Endothelial cell of umbilical vein (primary cell): ENCODE results near the gene GLDN.

Source experiments
- GATA2 ChIP-seq: IDR thresholded peaks from 2 replicates; pipeline ENCODE4 v1.7.0; 2011; ENCODE audit warnings: low read depth, mild to moderate bottlenecking, moderate library complexity, mixed read lengths, low read length; ENCODE audit not compliant: insufficient read length, insufficient read depth
- JUN ChIP-seq: IDR thresholded peaks from 2 replicates; pipeline ENCODE4 v1.6.1; 2011; ENCODE audit warnings: borderline replicate concordance, low read depth; ENCODE audit not compliant: insufficient read length, insufficient read depth
- POLR2AphosphoS5 ChIP-seq: IDR thresholded peaks from 2 replicates; pipeline ENCODE4 v1.6.1; 2012; ENCODE audit warnings: low read depth, mild to moderate bottlenecking, control low read depth, low read length, moderate library complexity; ENCODE audit not compliant: insufficient read depth
- TF ChIP-seq, protein P1 (sequence below), 2 donors: IDR thresholded peaks; 1 replicate in 1 of 2; 2 replicates in 1 of 2; pipeline ENCODE4 v1.5.1; 2011; ENCODE audit warnings: low read length in 2 of 2, mild to moderate bottlenecking in 2 of 2, moderate library complexity in 2 of 2, control low read depth in 1 of 2, inconsistent platforms in 1 of 2, low read depth in 1 of 2; ENCODE audit not compliant: insufficient read depth in 1 of 2; ENCODE audit errors: extremely low read depth in 1 of 2
- TF ChIP-seq, protein P2 (sequence below): IDR thresholded peaks from 2 replicates; pipeline ENCODE4 v1.6.1; 2011; ENCODE audit not compliant: insufficient read depth, insufficient read length

DNA sequence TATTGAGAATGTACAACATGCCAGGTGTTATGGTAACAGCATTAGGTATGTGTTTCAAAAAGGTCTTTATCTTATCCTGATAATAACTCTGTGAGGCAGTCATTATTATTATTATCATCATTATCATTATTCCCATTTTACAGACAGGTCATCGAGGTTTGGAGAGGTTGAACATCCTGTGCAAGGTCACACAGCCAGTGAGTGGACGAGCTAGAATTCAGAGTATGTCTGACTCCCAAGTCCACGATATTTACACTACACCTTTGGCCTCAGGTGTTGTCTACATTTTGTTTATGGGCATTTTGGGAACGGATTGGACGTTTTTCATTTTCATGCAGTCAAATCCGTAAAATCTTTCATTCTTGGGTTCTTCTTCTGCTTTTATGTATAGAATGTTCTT is 24.0 kb downstream of the GLDN start:
- TF ChIP-seq POLR2AphosphoS5 (no peak), GATA2 (no peak), JUN (no peak)
- TF ChIP-seq, protein P1, sequence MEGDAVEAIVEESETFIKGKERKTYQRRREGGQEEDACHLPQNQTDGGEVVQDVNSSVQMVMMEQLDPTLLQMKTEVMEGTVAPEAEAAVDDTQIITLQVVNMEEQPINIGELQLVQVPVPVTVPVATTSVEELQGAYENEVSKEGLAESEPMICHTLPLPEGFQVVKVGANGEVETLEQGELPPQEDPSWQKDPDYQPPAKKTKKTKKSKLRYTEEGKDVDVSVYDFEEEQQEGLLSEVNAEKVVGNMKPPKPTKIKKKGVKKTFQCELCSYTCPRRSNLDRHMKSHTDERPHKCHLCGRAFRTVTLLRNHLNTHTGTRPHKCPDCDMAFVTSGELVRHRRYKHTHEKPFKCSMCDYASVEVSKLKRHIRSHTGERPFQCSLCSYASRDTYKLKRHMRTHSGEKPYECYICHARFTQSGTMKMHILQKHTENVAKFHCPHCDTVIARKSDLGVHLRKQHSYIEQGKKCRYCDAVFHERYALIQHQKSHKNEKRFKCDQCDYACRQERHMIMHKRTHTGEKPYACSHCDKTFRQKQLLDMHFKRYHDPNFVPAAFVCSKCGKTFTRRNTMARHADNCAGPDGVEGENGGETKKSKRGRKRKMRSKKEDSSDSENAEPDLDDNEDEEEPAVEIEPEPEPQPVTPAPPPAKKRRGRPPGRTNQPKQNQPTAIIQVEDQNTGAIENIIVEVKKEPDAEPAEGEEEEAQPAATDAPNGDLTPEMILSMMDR (IDR thresholded peaks at IDR 0.05; ENCODE audit: extremely low read depth in 1 of 2, insufficient read depth in 1 of 2, low read depth in 1 of 2, low read length in 2 of 2) = no peak
- TF ChIP-seq, protein P2, sequence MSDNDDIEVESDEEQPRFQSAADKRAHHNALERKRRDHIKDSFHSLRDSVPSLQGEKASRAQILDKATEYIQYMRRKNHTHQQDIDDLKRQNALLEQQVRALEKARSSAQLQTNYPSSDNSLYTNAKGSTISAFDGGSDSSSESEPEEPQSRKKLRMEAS = no peak
